ENCODE results near the gene EYA3. TPM values are rescaled to one million over a fixed set of nuclear protein-coding genes. Genes with fewer than 3 reads are reported as not detected.

The EYA3 gene
- total and polyA plus RNA-seq, 2 donors, result 6.3 to 10.9 TPM

Other genes with a start within 250 kb of the EYA3 start
- gene THEMIS2, start 216.1 kb downstream of the EYA3 start, total RNA-seq, result 17.2 TPM
- 64.4 TPM for gene THEMIS2, start 216.1 kb downstream of the EYA3 start, polyA plus RNA-seq
- 73.5 TPM for gene RPA2, start 174.0 kb downstream of the EYA3 start, total RNA-seq
- gene RPA2, start 174.0 kb downstream of the EYA3 start, polyA plus RNA-seq, result 52.9 TPM
- gene SMPDL3B, start 153.6 kb downstream of the EYA3 start, total RNA-seq, result 0.76 TPM
- gene SMPDL3B, start 153.6 kb downstream of the EYA3 start, polyA plus RNA-seq, result 1.9 TPM
- 1.3 TPM for gene XKR8, start 128.6 kb downstream of the EYA3 start, total RNA-seq
- gene XKR8, start 128.6 kb downstream of the EYA3 start, polyA plus RNA-seq, result 5.2 TPM
- 4.9 TPM for gene PTAFR, start 88.1 kb upstream of the EYA3 start, total RNA-seq
- 3.4 TPM for gene PTAFR, start 88.1 kb upstream of the EYA3 start, polyA plus RNA-seq
- 146 TPM for gene DNAJC8, start 144.4 kb upstream of the EYA3 start, total RNA-seq
- gene DNAJC8, start 144.4 kb upstream of the EYA3 start, polyA plus RNA-seq, result 104 TPM
- 220 TPM for gene ATP5IF1, start 147.5 kb upstream of the EYA3 start, total RNA-seq
- gene ATP5IF1, start 147.5 kb upstream of the EYA3 start, polyA plus RNA-seq, result 431 TPM
- 4.0 TPM for gene SESN2, start 170.9 kb upstream of the EYA3 start, total RNA-seq
- 6.7 TPM for gene SESN2, start 170.9 kb upstream of the EYA3 start, polyA plus RNA-seq
- 25.9 TPM for gene MED18, start 240.4 kb upstream of the EYA3 start, total RNA-seq
- gene MED18, start 240.4 kb upstream of the EYA3 start, polyA plus RNA-seq, result 32.5 TPM

Measured in thymus (tissue), 2 donors.